ENCODE measurements around the gene TOM1L2.

TOM1L2 gene

GRCh38 chr17:17844500-17844899 is 127.7 kb downstream of the TOM1L2 start:
- DNase-seq, result no peak

GRCh38 chr17:17844079-17844478 is 128.1 kb downstream of the TOM1L2 start:
- DNase-seq, result no peak

- no peak for DNase-seq
These were observed 129.1 kb downstream of the TOM1L2 start for GRCh38 chr17:17843096-17843495.

- no peak for DNase-seq
These were observed 129.9 kb downstream of the TOM1L2 start for GRCh38 chr17:17842111-17842876.

- no peak for DNase-seq
These were observed 130.6 kb downstream of the TOM1L2 start for GRCh38 chr17:17841601-17842025.

GRCh38 chr17:17840751-17841591 is 131.2 kb downstream of the TOM1L2 start:
- DNase-seq, result no peak

- DNase-seq, result peak; percentile 67
These were observed 132.2 kb downstream of the TOM1L2 start for GRCh38 chr17:17839791-17840707.

GRCh38 chr17:17837966-17838962 is 133.9 kb downstream of the TOM1L2 start:
- DNase-seq, result no peak

- no peak for DNase-seq
These were observed 134.8 kb downstream of the TOM1L2 start for GRCh38 chr17:17837380-17837821.

GRCh38 chr17:17836818-17837379 is 135.3 kb downstream of the TOM1L2 start, which contains the start of gene SREBF1:
SREBF1 (minus strand) TSS chr17:17836986; CDS start chr17:17836817, 169 bp downstream.
- DNase-seq, result peak; percentile 62

- peak; percentile 94 for DNase-seq
These were observed 135.9 kb downstream of the TOM1L2 start for GRCh38 chr17:17836250-17836817.

GRCh38 chr17:17835415-17836249 is 136.6 kb downstream of the TOM1L2 start:
- no peak for DNase-seq

GRCh38 chr17:17834974-17835373 is 137.2 kb downstream of the TOM1L2 start:
- no peak for DNase-seq

GRCh38 chr17:17833658-17834357 is 138.4 kb downstream of the TOM1L2 start:
- no peak for DNase-seq

GRCh38 chr17:17832032-17832363 is 140.2 kb downstream of the TOM1L2 start:
- no peak for DNase-seq

GRCh38 chr17:17831208-17832031 is 140.8 kb downstream of the TOM1L2 start:
- DNase-seq, result no peak

- DNase-seq, result no peak
These were observed 141.4 kb downstream of the TOM1L2 start for GRCh38 chr17:17830740-17831207.

GRCh38 chr17:17830269-17830567 is 142.0 kb downstream of the TOM1L2 start:
- no peak for DNase-seq
